Endothelial cell of umbilical vein (primary cell): Measurements from ENCODE around the gene PPA2. TPM values are rescaled to one million over a fixed set of nuclear protein-coding genes. Genes with fewer than 3 reads are reported as not detected.

Experiments used
- BruUV-seq: library from RNA; stranded (reverse); fragments of 400-500 nt; replicated peaks from 2 replicates; lab custom pipeline; 2021; lab: Mats Ljungman, UMichigan
- CTCF ChIA-PET: fragments of 300-600, 350-600 bp; sonication (Branson Sonifier 250); formaldehyde crosslinking; loops from one replicate; lab custom pipeline; 2021; ENCODE audit warnings: antibody characterized with exemption, inconsistent platforms; lab: Charles Lee
- POLR2A ChIA-PET: fragments of 300-600, 350-600 bp; sonication (Branson Sonifier 250); formaldehyde crosslinking; loops from one replicate; lab custom pipeline; 2021; ENCODE audit warnings: antibody characterized with exemption, inconsistent platforms; lab: Charles Lee
- DNase-seq: peaks from one replicate; pipeline ENCODE4 v3.0.0-alpha.2; 2011; ENCODE audit warnings: low read depth, low spot score
- FAIRE-seq: peaks from 2 replicates; lab custom pipeline; 2011; peaks lifted over from hg19 to GRCh38; lab: Jason Lieb, UNC
- H2AFZ ChIP-seq: 2 replicates; pipeline ENCODE4 v1.6.0; 2012; ENCODE audit warnings: low read depth, low read length, control low read depth, inconsistent platforms
- H3K27ac ChIP-seq: 2 replicates; pipeline ENCODE4 v1.5.1; 2011; ENCODE audit warnings: low read depth, mild to moderate bottlenecking, control low read depth, low read length, moderate library complexity; ENCODE audit not compliant: insufficient read depth
- H3K27me3 ChIP-seq, 2 experiments: 2 replicates each; pipeline versions ENCODE4 v1.6.0 to v1.6.1; 2011; ENCODE audit warnings: low read length in 2 of 2, mixed read lengths in 1 of 2; ENCODE audit not compliant: control insufficient read depth in 2 of 2, insufficient read depth in 2 of 2
- H3K36me3 ChIP-seq, 2 experiments: 2 replicates in 1 of 2; 3 replicates in 1 of 2; pipeline ENCODE4 v1.5.1; 2011; ENCODE audit warnings: low read length in 2 of 2, mild to moderate bottlenecking in 1 of 2, moderate library complexity in 1 of 2; ENCODE audit not compliant: control insufficient read depth in 2 of 2, insufficient read depth in 2 of 2; ENCODE audit errors: extremely low read depth in 1 of 2
- H3K4me1 ChIP-seq: 3 replicates; pipeline ENCODE4 v1.5.1; 2011; ENCODE audit warnings: mild to moderate bottlenecking, low read length; ENCODE audit not compliant: control insufficient read depth, insufficient read depth; ENCODE audit errors: extremely low read depth
- H3K4me2 ChIP-seq: 2 replicates; pipeline ENCODE4 v1.6.1; 2011; ENCODE audit warnings: low read length, control low read depth, mixed read lengths; ENCODE audit not compliant: insufficient read depth
- H3K4me3 ChIP-seq, 3 experiments: fragments of 200-600 bp in 1 of 3; sonication (generic), shearing (Covaris generic) in 1 of 3; replicated peaks in 1 of 3; 2 replicates each; pipeline ENCODE4 v1.5.1; 2011 to 2016; ENCODE audit warnings: control low read depth in 3 of 3, low read length in 3 of 3, mild to moderate bottlenecking in 2 of 3, inconsistent platforms in 1 of 3, low read depth in 1 of 3, moderate library complexity in 1 of 3; ENCODE audit not compliant: insufficient read depth in 1 of 3
- H3K79me2 ChIP-seq: 2 replicates; pipeline ENCODE4 v1.6.0; 2012; ENCODE audit warnings: low read length, inconsistent platforms; ENCODE audit not compliant: control insufficient read depth, insufficient read depth
- H3K9ac ChIP-seq: replicated peaks from 2 replicates; pipeline ENCODE3; 2011; ENCODE audit warnings: low read length, control low read depth; ENCODE audit not compliant: insufficient read depth; ENCODE audit errors: extremely low read depth
- H3K9me1 ChIP-seq: replicated peaks from 3 replicates; pipeline ENCODE4 v1.6.0; 2011; ENCODE audit warnings: mild to moderate bottlenecking, low read length; ENCODE audit not compliant: control insufficient read depth, insufficient read depth; ENCODE audit errors: extremely low read depth
- H3K9me3 ChIP-seq: replicated peaks from 2 replicates; pipeline ENCODE4 v1.5.1; 2012; ENCODE audit warnings: low read length, inconsistent platforms; ENCODE audit not compliant: control insufficient read depth, insufficient read depth
- H4K20me1 ChIP-seq: replicated peaks from 2 replicates; pipeline ENCODE3; 2011; ENCODE audit warnings: mild to moderate bottlenecking, low read length; ENCODE audit not compliant: control insufficient read depth, insufficient read depth; ENCODE audit errors: extremely low read depth
- EZH2 ChIP-seq: IDR thresholded peaks from 2 replicates; pipeline ENCODE4 v1.6.1; 2012; ENCODE audit warnings: borderline replicate concordance, low read depth, mild to moderate bottlenecking, moderate library complexity, low read length, inconsistent platforms; ENCODE audit not compliant: severe bottlenecking
- FOS ChIP-seq: IDR thresholded peaks from 2 replicates; pipeline ENCODE4 v1.6.1; 2011; ENCODE audit warnings: mild to moderate bottlenecking, low read length, moderate library complexity, borderline replicate concordance; ENCODE audit not compliant: insufficient read depth
- GATA2 ChIP-seq: IDR thresholded peaks from 2 replicates; pipeline ENCODE4 v1.7.0; 2011; ENCODE audit warnings: low read depth, mild to moderate bottlenecking, moderate library complexity, mixed read lengths, low read length; ENCODE audit not compliant: insufficient read length, insufficient read depth
- JUN ChIP-seq: IDR thresholded peaks from 2 replicates; pipeline ENCODE4 v1.6.1; 2011; ENCODE audit warnings: borderline replicate concordance, low read depth; ENCODE audit not compliant: insufficient read length, insufficient read depth
- MYC ChIP-seq: IDR thresholded peaks from one replicate; pipeline ENCODE4 v1.6.1; 2011; ENCODE audit warnings: mild to moderate bottlenecking, low read depth, low read length
- POLR2A ChIP-seq: IDR thresholded peaks from 2 replicates; pipeline ENCODE4 v1.6.1; 2012; ENCODE audit warnings: low read depth, mild to moderate bottlenecking, control low read depth, low read length
- POLR2AphosphoS5 ChIP-seq: IDR thresholded peaks from 2 replicates; pipeline ENCODE4 v1.6.1; 2012; ENCODE audit warnings: low read depth, mild to moderate bottlenecking, control low read depth, low read length, moderate library complexity; ENCODE audit not compliant: insufficient read depth
- dilution Hi-C: fragments of 300-500 bp; cut with MboI; formaldehyde crosslinking; loops from one replicate; pipeline ENCODE4 v1.15.0; 2019; ENCODE audit warnings: low sequenced_read_pairs; ENCODE audit not compliant: extremely low pct_ligation_motif_present
- intact Hi-C: fragments of 100-400 bp; cut with micrococcal nuclease; formaldehyde crosslinking; loops from one replicate; pipeline ENCODE4 v1.10.0; 2022
- polyA plus RNA-seq, 4 experiments: library from polyadenylated mRNA; depleted of rRNA in 3 of 4; stranded (reverse) in 3 of 4; unstranded in 1 of 4; fragments of >200 nt; gene quantifications; 2 replicates each; pipeline versions ENCODE4 v1.2.1 to v1.2.3, GENCODE V29; 2011 to 2012; ENCODE audit warnings: missing spikeins in 1 of 4
- total RNA-seq: library from RNA; stranded (reverse); gene quantifications from 2 replicates; pipeline ENCODE4 v1.2.3, GENCODE V29; 2021
- TF ChIP-seq, protein P1 (sequence below), 2 donors: IDR thresholded peaks; 1 replicate in 1 of 2; 2 replicates in 1 of 2; pipeline ENCODE4 v1.5.1; 2011; ENCODE audit warnings: low read length in 2 of 2, mild to moderate bottlenecking in 2 of 2, moderate library complexity in 2 of 2, control low read depth in 1 of 2, inconsistent platforms in 1 of 2, low read depth in 1 of 2; ENCODE audit not compliant: insufficient read depth in 1 of 2; ENCODE audit errors: extremely low read depth in 1 of 2
- TF ChIP-seq, protein P2 (sequence below): IDR thresholded peaks from 2 replicates; pipeline ENCODE4 v1.6.1; 2011; ENCODE audit not compliant: insufficient read depth, insufficient read length

The PPA2 gene
- total and polyA plus RNA-seq, 2 donors (not counting 3 experiments of a cell fraction or from before 2014, with no cell fraction given) = 30.4 to 58.7 TPM

DNA sequence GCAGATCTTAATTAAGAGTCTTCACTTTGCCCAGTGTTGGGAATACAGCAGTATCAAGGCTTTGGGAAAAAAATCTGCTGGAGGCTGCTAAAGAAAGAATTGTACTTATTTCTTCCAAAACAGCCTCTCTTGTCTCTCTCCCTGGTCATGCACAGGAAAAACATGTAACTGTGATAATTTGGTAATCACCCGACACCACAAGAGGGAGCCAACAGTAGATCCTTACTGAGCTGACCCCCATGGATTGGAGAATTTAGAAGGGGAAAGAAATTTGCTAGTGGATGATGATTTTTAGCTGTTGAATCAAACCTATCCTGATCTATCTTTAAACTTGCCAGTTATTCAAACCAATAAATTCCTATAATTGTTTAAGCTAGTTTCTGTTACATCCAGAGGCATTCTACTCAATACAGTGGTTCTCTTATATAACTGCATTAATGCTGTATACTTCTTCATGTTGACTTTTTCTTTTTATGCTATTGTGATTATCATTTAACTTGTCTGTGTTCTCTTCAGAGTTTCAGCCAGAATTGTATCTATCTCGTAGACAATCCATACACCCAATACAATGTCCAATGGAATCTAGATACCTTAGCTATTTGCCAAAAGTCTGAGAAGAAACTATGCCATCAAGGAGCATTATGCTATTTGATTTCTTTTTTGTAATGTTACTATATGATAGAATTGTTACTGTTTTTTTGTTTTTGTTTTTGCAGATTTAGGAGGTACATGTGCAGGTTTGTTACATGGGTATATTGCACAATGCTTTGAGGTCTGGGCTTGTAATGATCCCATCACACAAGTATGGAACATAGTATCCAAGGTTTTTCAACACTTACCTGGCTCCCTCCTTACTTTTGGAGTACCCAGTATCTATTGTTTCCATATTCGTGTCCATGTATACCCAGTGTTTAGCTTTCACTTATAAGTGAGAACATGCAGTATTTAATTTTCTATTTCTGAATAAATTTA, 47.2 kb upstream of the PPA2 start:
- no peaks in the 10 kb centered on the region for H3K9me3 ChIP-seq
- no peak overlapping the region for H3K4me2 ChIP-seq
- no peak overlapping the region for H3K27ac ChIP-seq
- CTCF ChIA-PET = interaction anchor here (0.7 to 3.8 kb wide), 33 partner anchors 10 to 1377 kb away, joined by 3 to 85 read pairs (median 4); partner anchors contain the start of genes INTS12 and PPA2
- peak; percentile 15 for FAIRE-seq
- TF ChIP-seq EZH2 = no peak
- TF ChIP-seq, protein P1, sequence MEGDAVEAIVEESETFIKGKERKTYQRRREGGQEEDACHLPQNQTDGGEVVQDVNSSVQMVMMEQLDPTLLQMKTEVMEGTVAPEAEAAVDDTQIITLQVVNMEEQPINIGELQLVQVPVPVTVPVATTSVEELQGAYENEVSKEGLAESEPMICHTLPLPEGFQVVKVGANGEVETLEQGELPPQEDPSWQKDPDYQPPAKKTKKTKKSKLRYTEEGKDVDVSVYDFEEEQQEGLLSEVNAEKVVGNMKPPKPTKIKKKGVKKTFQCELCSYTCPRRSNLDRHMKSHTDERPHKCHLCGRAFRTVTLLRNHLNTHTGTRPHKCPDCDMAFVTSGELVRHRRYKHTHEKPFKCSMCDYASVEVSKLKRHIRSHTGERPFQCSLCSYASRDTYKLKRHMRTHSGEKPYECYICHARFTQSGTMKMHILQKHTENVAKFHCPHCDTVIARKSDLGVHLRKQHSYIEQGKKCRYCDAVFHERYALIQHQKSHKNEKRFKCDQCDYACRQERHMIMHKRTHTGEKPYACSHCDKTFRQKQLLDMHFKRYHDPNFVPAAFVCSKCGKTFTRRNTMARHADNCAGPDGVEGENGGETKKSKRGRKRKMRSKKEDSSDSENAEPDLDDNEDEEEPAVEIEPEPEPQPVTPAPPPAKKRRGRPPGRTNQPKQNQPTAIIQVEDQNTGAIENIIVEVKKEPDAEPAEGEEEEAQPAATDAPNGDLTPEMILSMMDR (IDR thresholded peaks at IDR 0.05; ENCODE audit: extremely low read depth in 1 of 2, insufficient read depth in 1 of 2, low read depth in 1 of 2, low read length in 2 of 2) = peak; percentile 48 to 63
- POLR2A ChIA-PET = no interaction called here
- BruUV-seq = no TSS peak
- no peaks in the 10 kb centered on the region for H4K20me1 ChIP-seq
- no peak overlapping the region for H3K9ac ChIP-seq
- H3K36me3 ChIP-seq = no peaks in the 10 kb centered on the region
- H2AFZ ChIP-seq = no peak overlapping the region
- dilution Hi-C loops (no loop called here), intact Hi-C loops (loop anchor here (1.0 kb wide), 2 partner anchors 194 to 680 kb away; no protein-coding TSS in a partner anchor)
- peaks cover 0 to 3% of the 10 kb centered on the region in 2 experiments for H3K27me3 ChIP-seq
- no peaks in the 10 kb centered on the region for H3K4me1 ChIP-seq
- DNase-seq = peak; percentile 63
- no peaks in the 10 kb centered on the region for H3K9me1 ChIP-seq
- no peaks in the 10 kb centered on the region for H3K79me2 ChIP-seq
- no peak overlapping the region for H3K4me3 ChIP-seq

DNA sequence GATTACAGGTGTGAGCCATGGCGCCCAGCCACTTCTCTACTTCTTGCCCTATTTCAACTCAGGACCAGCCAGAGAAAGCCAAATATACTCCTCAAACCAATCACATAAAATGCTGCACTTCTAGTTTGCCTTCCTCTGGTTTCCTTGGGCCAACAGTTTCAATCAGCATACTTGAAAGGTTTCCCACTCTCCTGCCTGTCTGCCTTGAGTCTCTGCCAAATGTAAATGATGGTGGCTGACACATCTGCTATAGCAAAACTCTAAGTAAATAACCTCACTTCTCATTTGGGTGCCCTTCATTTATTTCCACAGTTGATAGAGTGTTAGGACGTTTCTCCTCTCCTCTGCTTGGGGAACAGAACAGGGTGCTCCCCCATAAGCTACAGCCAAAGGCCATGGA, 36.4 kb upstream of the PPA2 start:
- H3K9me3 ChIP-seq = no peaks in the 10 kb centered on the region
- ChIA-PET CTCF (interaction anchor here (0.9 kb wide), 1 partner anchor 11 kb away, joined by 3 read pairs; no protein-coding TSS in a partner anchor), POLR2A (no interaction called here)
- H4K20me1 ChIP-seq = no peaks in the 10 kb centered on the region
- no peaks in the 10 kb centered on the region for H3K79me2 ChIP-seq
- no peaks in the 10 kb centered on the region for H3K27me3 ChIP-seq
- no peak for TF ChIP-seq GATA2
- TF ChIP-seq, protein P2, sequence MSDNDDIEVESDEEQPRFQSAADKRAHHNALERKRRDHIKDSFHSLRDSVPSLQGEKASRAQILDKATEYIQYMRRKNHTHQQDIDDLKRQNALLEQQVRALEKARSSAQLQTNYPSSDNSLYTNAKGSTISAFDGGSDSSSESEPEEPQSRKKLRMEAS = no peak
- TF ChIP-seq, protein P1 (IDR thresholded peaks at IDR 0.05; ENCODE audit: extremely low read depth in 1 of 2, insufficient read depth in 1 of 2, low read depth in 1 of 2, low read length in 2 of 2) = no peak
- no peak for TF ChIP-seq POLR2A
- no peak for TF ChIP-seq MYC
- TF ChIP-seq JUN = no peak
- TF ChIP-seq FOS = no peak
- no peak for TF ChIP-seq POLR2AphosphoS5
- DNase-seq (no peak), FAIRE-seq (no peak)
- no peak overlapping the region for H3K9ac ChIP-seq
- no peaks in the 10 kb centered on the region for H3K36me3 ChIP-seq
- no peaks in the 10 kb centered on the region for H3K4me1 ChIP-seq
- BruUV-seq = no TSS peak
- intact Hi-C loops (no loop called here), dilution Hi-C loops (no loop called here)
- no peak overlapping the region for H3K27ac ChIP-seq
- no peak overlapping the region for H2AFZ ChIP-seq
- no peak overlapping the region for H3K4me2 ChIP-seq
- no peaks in the 10 kb centered on the region for H3K9me1 ChIP-seq
- H3K4me3 ChIP-seq = no peak overlapping the region
